H7 (cell line): ENCODE results near the gene RAX2. TPM values are rescaled to one million over a fixed set of nuclear protein-coding genes. Genes with fewer than 3 reads are reported as not detected.

Source experiments
- DNase-seq: peaks from one replicate; pipeline ENCODE4 v3.0.0; 2012
- H3K27me3 ChIP-seq: 2 replicates; pipeline ENCODE4 v1.6.0; 2011; ENCODE audit warnings: mild to moderate bottlenecking, low read length; ENCODE audit not compliant: control insufficient read depth, insufficient read depth
- H3K36me3 ChIP-seq: replicated peaks from 2 replicates; pipeline ENCODE4 v1.5.1; 2011; ENCODE audit warnings: low read length; ENCODE audit not compliant: control insufficient read depth, insufficient read depth
- H3K4me3 ChIP-seq: 2 replicates; pipeline ENCODE4 v1.5.1; 2011; ENCODE audit warnings: low read depth, mild to moderate bottlenecking, control low read depth, low read length, moderate library complexity; ENCODE audit not compliant: insufficient read depth
- total RNA-seq: library from RNA; depleted of rRNA; stranded (reverse); fragments of >200 nt; shearing (Covaris generic); gene quantifications from 2 replicates; pipeline ENCODE4 v1.2.3, GENCODE V29; 2014; rRNA removed

RAX2 gene
- total RNA-seq, 1 experiment from 2014 or later, result not detected

- DNase-seq, result peak; percentile 74
- no peaks in the 10 kb centered on the region for H3K36me3 ChIP-seq
- peaks cover 6% of the 10 kb centered on the region for H3K27me3 ChIP-seq
- no peak overlapping the region for H3K4me3 ChIP-seq
These were observed 48.1 kb downstream of the RAX2 start for GRCh38 chr19:3723883-3724282.

GRCh38 chr19:3723110-3723488 is 48.9 kb downstream of the RAX2 start:
- Histone ChIP-seq H3K4me3 (no peak overlapping the region; the same call in 1 of the 2 replicates), H3K27me3 (peaks cover 6% of the 10 kb centered on the region), H3K36me3 (no peaks in the 10 kb centered on the region)
- DNase-seq, result no peak

- Histone ChIP-seq H3K27me3 (peaks cover 6% of the 10 kb centered on the region), H3K4me3 (peak overlapping the region; percentile 64)
- peak; percentile 96 for DNase-seq
These were observed 49.5 kb downstream of the RAX2 start for GRCh38 chr19:3722443-3723109.

GRCh38 chr19:3721887-3722442 is 50.1 kb downstream of the RAX2 start:
- DNase-seq, result no peak
- H3K27me3 ChIP-seq, result peaks cover 6% of the 10 kb centered on the region
- H3K4me3 ChIP-seq, result peak overlapping the region; percentile 64

More at GRCh38 chr19:3722443-3723109, 49.5 kb downstream of the RAX2 start:
- no peaks in the 10 kb centered on the region for H3K36me3 ChIP-seq

GRCh38 chr19:3721131-3721886 is 50.7 kb downstream of the RAX2 start:
- Histone ChIP-seq H3K27me3 (peaks cover 6% of the 10 kb centered on the region), H3K36me3 (no peaks in the 10 kb centered on the region), H3K4me3 (peak overlapping the region; percentile 64)
- peak; percentile 99 for DNase-seq

More at GRCh38 chr19:3721887-3722442, 50.1 kb downstream of the RAX2 start:
- no peaks in the 10 kb centered on the region for H3K36me3 ChIP-seq

- Histone ChIP-seq H3K4me3 (no peak overlapping the region), H3K27me3 (peaks cover 6% of the 10 kb centered on the region), H3K36me3 (no peaks in the 10 kb centered on the region)
- DNase-seq, result peak; percentile 63
These were observed 51.6 kb downstream of the RAX2 start for GRCh38 chr19:3720349-3720917.

GRCh38 chr19:3719868-3720267 is 52.2 kb downstream of the RAX2 start:
- Histone ChIP-seq H3K4me3 (no peak overlapping the region), H3K36me3 (no peaks in the 10 kb centered on the region), H3K27me3 (peaks cover 6% of the 10 kb centered on the region)
- no peak for DNase-seq

Other genes with a start within 250 kb of the RAX2 start
- 1.6 TPM in 1 of 2 replicates, not detected in the other for gene TEKTIP1, start 233.1 kb downstream of the RAX2 start, total RNA-seq
- gene MFSD12, start 214.6 kb downstream of the RAX2 start, total RNA-seq, result 34.6 and 42.3 TPM in 2 replicates
- 109 and 124 TPM in 2 replicates for gene HMG20B, start 199.3 kb downstream of the RAX2 start, total RNA-seq
- 0.11 and 0.21 TPM in 2 replicates for gene GIPC3, start 186.8 kb downstream of the RAX2 start, total RNA-seq
- 0.18 and 0.45 TPM in 2 replicates for gene TBXA2R, start 165.4 kb downstream of the RAX2 start, total RNA-seq
- gene CACTIN, start 145.4 kb downstream of the RAX2 start, total RNA-seq, result 44.0 and 46.4 TPM in 2 replicates
- gene PIP5K1C, start 71.8 kb downstream of the RAX2 start, total RNA-seq, result 13.7 and 15.6 TPM in 2 replicates
- gene TJP3, start 63.8 kb downstream of the RAX2 start, total RNA-seq, result 10.7 and 18.8 TPM in 2 replicates
- gene APBA3, start 10.5 kb downstream of the RAX2 start, total RNA-seq, result 36.8 and 37.3 TPM in 2 replicates
- gene MRPL54, start 9.5 kb downstream of the RAX2 start, total RNA-seq, result 56.3 and 62.1 TPM in 2 replicates
- gene MATK, start 14.2 kb upstream of the RAX2 start, total RNA-seq, result 19.1 and 22.8 TPM in 2 replicates
- gene ZFR2, start 96.8 kb upstream of the RAX2 start, total RNA-seq, result 21.5 and 36.1 TPM in 2 replicates
- 10.2 and 17.9 TPM in 2 replicates for gene ATCAY, start 108.5 kb upstream of the RAX2 start, total RNA-seq
- gene NMRK2, start 160.8 kb upstream of the RAX2 start, total RNA-seq, result 59.4 and 60.1 TPM in 2 replicates
- gene DAPK3, start 198.9 kb upstream of the RAX2 start, total RNA-seq, result 124 and 131 TPM in 2 replicates
- gene EEF2, start 213.2 kb upstream of the RAX2 start, total RNA-seq, result 2,968 and 3,290 TPM in 2 replicates
- 47.9 and 54.4 TPM in 2 replicates for gene PIAS4, start 235.5 kb upstream of the RAX2 start, total RNA-seq